T-helper 17 cell (primary cell): Measurements from ENCODE around the gene PYGB. TPM values are rescaled to one million over a fixed set of nuclear protein-coding genes. Genes with fewer than 3 reads are reported as not detected.

Experiments used
- ATAC-seq: fragments of 150-1000 bp; cut with Tn5 transposase; 2 replicates; pipeline ENCODE4 v1.10.0; 2021; ENCODE audit warnings: mild to moderate bottlenecking, moderate library complexity
- DNase-seq, 3 donors: peaks; one replicate each; pipeline versions ENCODE4 v3.0.0 to v3.0.0-alpha.2; 2020 to 2021
- H3K9me3 ChIP-seq: one replicate; pipeline ENCODE4 v1.7.0; 2013; ENCODE audit warnings: low read length, mild to moderate bottlenecking; ENCODE audit not compliant: control insufficient read depth, poor library complexity, severe bottlenecking
- H3K27ac Mint-ChIP-seq: one replicate; pipeline ENCODE4 v1.8.0; 2022; ENCODE audit warnings: mild to moderate bottlenecking, moderate library complexity, mixed read lengths
- H3K27me3 Mint-ChIP-seq: one replicate; pipeline ENCODE4 v1.8.0; 2022; ENCODE audit warnings: mixed read lengths
- H3K36me3 Mint-ChIP-seq: one replicate; pipeline ENCODE4 v1.8.0; 2022; ENCODE audit warnings: low read depth, mixed read lengths
- H3K4me1 Mint-ChIP-seq: one replicate; pipeline ENCODE4 v1.8.0; 2022; ENCODE audit warnings: mild to moderate bottlenecking, mixed read lengths
- H3K4me3 Mint-ChIP-seq: one replicate; pipeline ENCODE4 v1.8.0; 2022; ENCODE audit warnings: mild to moderate bottlenecking, moderate library complexity, mixed read lengths
- total RNA-seq, 4 donors: library from RNA in 2 of 4; stranded (reverse) in 2 of 4; gene quantifications; one replicate each; pipeline ENCODE4 v1.2.3 and lab custom pipeline; 2022 to 2026

Gene PYGB
- total RNA-seq (10 to 100 TPM; 28.6 to 53.1 TPM), total RNA-seq (lab: John Stamatoyannopoulos, UW) (64.1 to 70.8 reads per million in 2 donors)

- no peaks in the 10 kb centered on the region for H3K36me3 Mint-ChIP-seq
- no peaks in the 10 kb centered on the region for H3K27me3 Mint-ChIP-seq
- peaks cover 24% of the 10 kb centered on the region for H3K4me1 Mint-ChIP-seq
- peak; percentile 61 to 77 (median 74) for DNase-seq
- H3K27ac Mint-ChIP-seq, result peak within 1 kb of the TSS; percentile 65
- H3K9me3 ChIP-seq, result no peaks in the 10 kb centered on the region
- peak within 1 kb of the TSS; percentile 93 for H3K4me3 Mint-ChIP-seq
- ATAC-seq, result peak; percentile 92
These were observed at the start of gene PYGB for GRCh38 chr20:25247956-25248785. Gene PYGB (plus strand): TSS chr20:25248085. CDS start chr20:25248179, 94 bp downstream.

GRCh38 chr20:25198663-25199383 lies 49.1 kb upstream of the PYGB start:
- Mint-ChIP-seq H3K36me3 (peaks cover 2% of the 10 kb centered on the region), H3K4me1 (peaks cover 66% of the 10 kb centered on the region), H3K27ac (peak overlapping the region; percentile 77), H3K4me3 (peak overlapping the region; percentile 21), H3K27me3 (no peaks in the 10 kb centered on the region)
- DNase-seq (no peak), ATAC-seq (no peak)
- no peaks in the 10 kb centered on the region for H3K9me3 ChIP-seq

- no peaks in the 10 kb centered on the region for H3K9me3 ChIP-seq
- H3K4me1 Mint-ChIP-seq, result peaks cover 68% of the 10 kb centered on the region
- ATAC-seq (no peak), DNase-seq (no peak)
- no peaks in the 10 kb centered on the region for H3K27me3 Mint-ChIP-seq
- peaks cover 2% of the 10 kb centered on the region for H3K36me3 Mint-ChIP-seq
- no peak overlapping the region for H3K4me3 Mint-ChIP-seq
- peak overlapping the region; percentile 77 for H3K27ac Mint-ChIP-seq
These were observed 48.2 kb upstream of the PYGB start for GRCh38 chr20:25199473-25200260.

GRCh38 chr20:25203089-25203488 lies 44.8 kb upstream of the PYGB start:
- H3K9me3 ChIP-seq, result no peaks in the 10 kb centered on the region
- Mint-ChIP-seq H3K27ac (no peak overlapping the region), H3K36me3 (peaks cover 3% of the 10 kb centered on the region), H3K4me3 (no peak overlapping the region), H3K27me3 (no peaks in the 10 kb centered on the region), H3K4me1 (peaks cover 52% of the 10 kb centered on the region)
- DNase-seq (no peak), ATAC-seq (no peak)

- Mint-ChIP-seq H3K27me3 (no peaks in the 10 kb centered on the region), H3K4me3 (no peak overlapping the region), H3K4me1 (peaks cover 48% of the 10 kb centered on the region), H3K36me3 (peaks cover 3% of the 10 kb centered on the region), H3K27ac (no peak overlapping the region)
- ATAC-seq (no peak), DNase-seq (no peak)
- no peaks in the 10 kb centered on the region for H3K9me3 ChIP-seq
These were observed 44.0 kb upstream of the PYGB start for GRCh38 chr20:25203871-25204320.

- H3K9me3 ChIP-seq, result no peaks in the 10 kb centered on the region
- H3K36me3 Mint-ChIP-seq, result peaks cover 3% of the 10 kb centered on the region
- H3K27ac Mint-ChIP-seq, result no peak overlapping the region
- no peak for ATAC-seq
- DNase-seq, result no peak
- H3K27me3 Mint-ChIP-seq, result no peaks in the 10 kb centered on the region
- peaks cover 39% of the 10 kb centered on the region for H3K4me1 Mint-ChIP-seq
- no peak overlapping the region for H3K4me3 Mint-ChIP-seq
These were observed 43.2 kb upstream of the PYGB start for GRCh38 chr20:25204550-25205276.

- H3K27ac Mint-ChIP-seq, result no peak overlapping the region
- peaks cover 33% of the 10 kb centered on the region for H3K4me1 Mint-ChIP-seq
- H3K4me3 Mint-ChIP-seq, result no peak overlapping the region
- peaks cover 3% of the 10 kb centered on the region for H3K36me3 Mint-ChIP-seq
- no peaks in the 10 kb centered on the region for H3K27me3 Mint-ChIP-seq
- no peak for ATAC-seq
- no peaks in the 10 kb centered on the region for H3K9me3 ChIP-seq
- DNase-seq, result no peak
These were observed 42.4 kb upstream of the PYGB start for GRCh38 chr20:25205277-25206062.

- ATAC-seq (no peak), DNase-seq (no peak)
- Mint-ChIP-seq H3K27ac (no peak overlapping the region), H3K4me3 (no peak overlapping the region), H3K36me3 (peaks cover 3% of the 10 kb centered on the region), H3K4me1 (peaks cover 27% of the 10 kb centered on the region), H3K27me3 (no peaks in the 10 kb centered on the region)
- no peaks in the 10 kb centered on the region for H3K9me3 ChIP-seq
These were observed 41.9 kb upstream of the PYGB start for GRCh38 chr20:25206063-25206403.

GRCh38 chr20:25206548-25206947 lies 41.3 kb upstream of the PYGB start:
- no peaks in the 10 kb centered on the region for H3K27me3 Mint-ChIP-seq
- no peaks in the 10 kb centered on the region for H3K9me3 ChIP-seq
- no peak overlapping the region for H3K27ac Mint-ChIP-seq
- no peak for DNase-seq
- H3K36me3 Mint-ChIP-seq, result peaks cover 6% of the 10 kb centered on the region
- peaks cover 22% of the 10 kb centered on the region for H3K4me1 Mint-ChIP-seq
- no peak overlapping the region for H3K4me3 Mint-ChIP-seq
- no peak for ATAC-seq

- H3K27ac Mint-ChIP-seq, result no peak overlapping the region
- no peaks in the 10 kb centered on the region for H3K27me3 Mint-ChIP-seq
- no peak overlapping the region for H3K4me3 Mint-ChIP-seq
- H3K4me1 Mint-ChIP-seq, result peaks cover 19% of the 10 kb centered on the region
- no peak for DNase-seq
- no peaks in the 10 kb centered on the region for H3K9me3 ChIP-seq
- H3K36me3 Mint-ChIP-seq, result peaks cover 4% of the 10 kb centered on the region
- ATAC-seq, result no peak
These were observed 40.5 kb upstream of the PYGB start for GRCh38 chr20:25207149-25207959.

GRCh38 chr20:25207960-25208534 lies 39.8 kb upstream of the PYGB start:
- H3K9me3 ChIP-seq, result no peaks in the 10 kb centered on the region
- ATAC-seq (no peak), DNase-seq (no peak)
- peaks cover 4% of the 10 kb centered on the region for H3K36me3 Mint-ChIP-seq
- no peaks in the 10 kb centered on the region for H3K27me3 Mint-ChIP-seq
- H3K4me1 Mint-ChIP-seq, result peaks cover 15% of the 10 kb centered on the region
- H3K4me3 Mint-ChIP-seq, result no peak overlapping the region
- H3K27ac Mint-ChIP-seq, result no peak overlapping the region
